ENCODE data around the gene PHF21A.
"Not testable (repeated sequence)": the region's sequence is repeated elsewhere in the genome, so short reads cannot be mapped to it uniquely, and the experiment has no call there.

PHF21A gene

GRCh38 chr11:46121724-46122477 is 647 bp upstream of the PHF21A start:
- Histone ChIP-seq H3K4me3 (peak overlapping the region; percentile 82), H3K27ac (peak overlapping the region; percentile 92 to 98)
- peak; percentile 85 for DNase-seq (ENCODE audit: low spot score)
- TF ChIP-seq CTCF (IDR thresholded peaks at IDR 0.05), result no peak

- DNase-seq (ENCODE audit: low spot score), result no peak
- Histone ChIP-seq H3K27ac (peak overlapping the region; percentile 92 to 98), H3K4me3 (peak overlapping the region; percentile 82)
- no peak for TF ChIP-seq CTCF (IDR thresholded peaks at IDR 0.05)
These were observed 631 bp downstream of the PHF21A start for GRCh38 chr11:46120346-46121300.

GRCh38 chr11:46119352-46120216 is 1.7 kb downstream of the PHF21A start:
- DNase-seq (ENCODE audit: low spot score), result no peak
- H3K27ac ChIP-seq, result peak overlapping the region; percentile 92 to 98
- H3K4me3 ChIP-seq, result peak overlapping the region; percentile 82
- TF ChIP-seq CTCF (IDR thresholded peaks at IDR 0.05), result no peak

GRCh38 chr11:46118702-46119351 is 2.4 kb downstream of the PHF21A start:
- Histone ChIP-seq H3K4me3 (peak overlapping the region; percentile 82), H3K27ac (peak overlapping the region; percentile 92 to 98)
- no peak for DNase-seq (ENCODE audit: low spot score)
- TF ChIP-seq CTCF (IDR thresholded peaks at IDR 0.05), result no peak

GRCh38 chr11:46117842-46118241 is 3.4 kb downstream of the PHF21A start:
- DNase-seq (ENCODE audit: low spot score), result no peak
- peak overlapping the region; percentile 82 for H3K4me3 ChIP-seq
- H3K27ac ChIP-seq, result no peak overlapping the region

GRCh38 chr11:46116712-46117037 is 4.6 kb downstream of the PHF21A start:
- not testable (repeated sequence) for H3K4me3 ChIP-seq; DNase-seq (ENCODE audit: low spot score); H3K27ac ChIP-seq

More at GRCh38 chr11:46117842-46118241, 3.4 kb downstream of the PHF21A start:
- TF ChIP-seq CTCF (IDR thresholded peaks at IDR 0.05), result no peak

Measured in coronary artery (tissue), 2 donors.